HG02870 (cell line): ENCODE data around the gene ODF4.
A peak's percentile ranks its signal among the peaks of the same experiment; 100 is the strongest.
"Not testable (repeated sequence)": the region's sequence is repeated elsewhere in the genome, so short reads cannot be mapped to it uniquely, and the experiment has no call there.

ENCODE experiments used
- ATAC-seq: cut with Tn5 transposase; IDR thresholded peaks from one replicate; pipeline ENCODE4 v1.9.1; 2021; ENCODE audit warnings: mild to moderate bottlenecking, moderate library complexity; ENCODE audit not compliant: unreplicated experiment

Gene ODF4

DNA sequence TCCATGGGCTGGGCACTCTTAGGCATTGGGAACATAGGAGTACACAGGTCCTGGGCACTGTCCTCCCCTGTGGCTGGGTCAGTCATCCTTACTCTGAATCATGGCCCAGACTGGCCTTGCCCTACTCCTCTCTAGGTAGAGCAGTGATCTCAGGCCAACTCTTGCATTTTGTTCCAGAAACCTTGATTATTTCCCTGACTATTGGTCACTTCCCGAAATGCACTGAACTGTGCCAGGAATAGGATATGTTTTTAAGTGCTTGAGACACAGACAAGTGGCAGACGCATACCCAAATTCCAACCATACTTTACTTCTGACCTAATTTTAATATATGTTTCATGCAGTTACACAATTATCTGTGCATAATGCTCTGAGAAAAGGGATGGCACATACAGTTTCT, 26.6 kb downstream of the ODF4 start:
- no peak for ATAC-seq

DNA sequence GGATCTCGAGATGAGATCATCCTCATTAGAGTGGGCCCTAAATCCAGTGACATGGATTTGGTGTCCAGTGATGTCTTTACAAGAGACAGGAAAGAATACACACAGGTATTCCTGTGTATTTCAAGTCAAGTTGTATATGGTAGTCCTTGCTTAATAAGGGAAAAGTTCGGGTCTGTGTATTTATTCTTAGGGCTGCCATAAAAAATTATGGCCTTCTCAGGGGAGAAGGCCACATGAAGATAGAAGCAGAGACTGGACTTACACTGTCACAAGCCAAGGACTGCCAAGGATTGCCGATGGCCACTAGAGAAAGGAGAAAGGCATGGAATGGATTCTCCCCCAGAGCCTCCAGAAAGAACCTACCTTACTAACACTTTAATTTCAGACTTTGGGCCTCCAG, 28.6 kb downstream of the ODF4 start:
- no peak for ATAC-seq

DNA sequence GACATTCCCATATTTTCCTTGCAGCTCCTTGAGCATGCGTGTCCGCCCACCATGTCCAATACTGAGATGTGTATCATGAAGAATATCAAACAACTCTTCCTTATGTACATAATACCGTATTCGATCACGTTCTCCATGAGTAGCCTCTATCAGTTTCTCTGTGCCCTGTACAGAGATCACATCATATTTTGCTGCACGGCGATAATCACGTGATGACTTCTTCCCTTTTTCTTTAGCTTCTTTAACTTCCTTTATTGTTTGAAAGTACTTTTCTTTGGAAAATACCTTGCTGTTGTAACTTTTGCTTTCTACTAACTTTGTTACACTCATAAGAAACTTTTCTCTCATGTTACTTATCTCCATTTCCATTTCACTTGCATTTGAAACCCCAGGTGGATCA, 30.3 kb downstream of the ODF4 start:
- no peak for ATAC-seq

DNA sequence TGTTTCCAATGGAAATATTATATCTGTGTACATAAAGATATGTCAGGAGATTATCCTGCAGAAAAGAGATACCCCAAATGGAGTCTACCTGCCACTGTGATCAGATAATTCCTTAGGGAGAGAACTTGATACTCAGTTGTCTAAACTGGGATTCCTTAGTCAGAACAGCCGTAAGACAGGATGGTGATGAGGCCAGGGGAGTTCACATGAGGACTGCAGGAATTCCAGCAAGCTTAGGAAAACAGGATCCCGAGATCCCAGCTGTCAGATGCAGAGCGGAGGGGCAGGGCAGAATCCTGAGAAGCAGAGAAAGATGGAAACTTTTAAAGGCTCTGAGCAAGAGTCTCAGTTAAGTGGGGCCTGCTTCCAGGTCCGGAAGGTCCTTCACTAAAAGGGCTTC, 32.1 kb downstream of the ODF4 start:
- ATAC-seq, result no peak

DNA sequence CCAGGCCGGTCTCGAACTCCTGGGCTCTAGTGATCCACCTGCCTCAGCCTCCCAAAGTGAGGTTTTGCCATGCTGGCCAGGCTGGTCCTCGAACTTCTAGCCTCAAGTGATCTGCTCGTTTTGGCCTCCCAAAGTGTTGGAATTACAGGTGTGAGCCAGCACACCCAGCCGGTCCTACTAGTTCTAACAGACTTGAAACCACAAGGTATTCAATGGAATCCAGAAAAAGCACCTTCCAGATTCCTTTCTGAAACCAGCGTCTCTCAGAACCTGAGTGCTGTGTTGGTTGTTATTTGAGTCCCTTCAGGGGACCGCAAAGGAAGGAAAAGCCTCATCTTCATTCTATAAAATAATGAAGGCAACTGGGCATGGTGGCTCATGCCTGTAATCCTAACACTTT, 32.8 kb downstream of the ODF4 start:
- ATAC-seq, result no peak

DNA sequence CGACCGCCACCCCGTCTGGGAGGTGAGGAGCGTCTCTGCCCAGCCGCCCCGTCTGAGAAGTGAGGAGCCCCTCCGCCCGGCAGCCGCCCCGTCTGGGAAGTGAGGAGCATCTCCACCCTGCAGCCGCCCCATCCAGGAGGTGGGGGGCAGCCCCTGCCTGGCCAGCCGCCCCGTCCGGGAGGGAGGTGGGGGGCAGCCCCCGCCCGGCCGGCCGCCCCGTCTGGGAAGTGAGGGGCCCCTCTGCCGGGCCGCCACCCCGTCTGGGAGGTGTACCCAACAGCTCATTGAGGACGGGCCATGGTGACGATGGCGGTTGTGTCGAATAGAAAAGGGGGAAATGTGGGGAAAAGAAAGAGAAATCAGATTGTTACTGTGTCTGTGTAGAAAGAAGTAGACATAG, 34.2 kb downstream of the ODF4 start:
- not testable (repeated sequence) for ATAC-seq

DNA sequence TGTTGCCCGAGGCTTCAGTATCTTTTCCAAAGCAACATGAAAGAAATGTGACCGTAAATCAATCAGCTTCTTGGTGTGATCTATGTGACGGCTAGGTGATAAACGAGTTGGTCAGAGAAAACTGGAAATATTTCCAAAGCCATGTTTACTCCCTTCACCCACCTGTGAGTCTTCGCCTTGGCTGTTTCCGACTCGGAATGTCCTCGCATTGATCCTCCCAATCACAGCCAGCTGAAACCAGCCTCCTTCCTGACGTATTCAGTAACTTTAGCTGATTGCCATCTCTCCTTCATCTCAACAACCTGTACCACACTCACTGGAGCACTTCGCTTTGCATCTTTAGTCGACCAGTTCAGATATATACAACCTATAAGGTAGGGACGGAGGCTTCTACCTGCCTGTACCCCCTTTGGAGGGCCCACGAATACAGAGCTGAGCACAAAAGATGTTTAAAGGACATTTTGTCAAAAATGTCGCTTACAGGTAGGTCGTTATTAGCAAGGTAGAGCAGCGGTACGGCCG, 36.2 kb downstream of the ODF4 start:
- ATAC-seq, result no peak

DNA sequence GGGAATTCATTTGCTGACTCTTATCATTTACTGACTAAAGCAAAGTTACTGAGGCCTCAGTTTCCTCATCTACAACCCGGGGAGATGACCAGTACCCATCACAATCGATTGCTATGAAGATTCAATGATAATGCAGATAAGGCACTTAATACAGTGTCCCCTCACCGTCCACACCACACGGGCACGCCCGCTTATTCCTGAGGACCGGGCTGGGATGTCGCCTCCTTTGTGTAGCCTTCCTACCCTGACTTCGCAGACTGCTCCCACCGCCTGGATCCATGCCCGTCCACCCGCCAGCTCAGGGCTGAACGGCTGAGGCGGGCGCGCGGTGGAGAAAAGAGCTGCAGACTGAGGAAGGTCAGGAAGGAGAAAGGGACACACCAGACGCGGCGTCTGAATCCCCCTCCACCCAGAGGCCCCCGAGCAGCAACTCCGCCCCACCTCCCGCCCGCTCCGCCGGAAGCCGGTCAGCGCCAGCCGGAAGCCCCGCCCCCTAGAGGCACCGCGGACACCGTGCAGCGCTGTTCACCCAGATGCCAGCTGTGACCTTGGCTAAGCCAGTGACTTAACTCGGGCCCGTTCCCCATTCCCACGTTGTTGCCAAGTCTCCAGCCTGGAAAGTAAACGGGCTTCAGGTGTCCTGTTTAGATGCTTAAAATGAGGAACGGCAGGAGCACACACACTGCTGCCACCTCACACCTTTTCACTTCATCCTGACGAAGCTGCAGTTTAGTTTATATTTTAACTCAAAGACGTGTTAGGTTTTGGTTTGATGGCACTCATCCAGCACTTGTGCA, 36.8 kb downstream of the ODF4 start, which contains the start of gene KRABD2:
Gene KRABD2, minus strand, starts transcription at position 434 of the 797 bp plus-strand sequence.
- peak; percentile 74 for ATAC-seq

DNA sequence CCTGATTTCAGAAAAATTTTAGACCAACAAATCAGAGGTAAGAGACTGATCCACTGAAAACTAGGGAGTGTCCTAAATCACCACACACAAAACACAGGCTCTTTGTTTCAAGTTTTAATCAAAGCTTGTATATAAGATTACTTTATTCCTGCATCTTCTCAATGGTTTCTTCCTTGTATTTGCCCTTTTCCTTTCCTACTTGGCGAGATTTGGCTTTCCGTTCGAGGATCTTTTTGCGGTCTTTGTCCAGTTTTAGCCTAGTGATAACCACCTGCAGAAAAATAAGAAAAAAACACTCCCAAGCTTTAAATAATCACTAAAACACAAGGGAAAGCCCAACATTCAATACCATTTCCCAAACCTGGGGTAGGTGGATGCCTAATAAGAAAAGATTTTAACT, 37.8 kb downstream of the ODF4 start:
- ATAC-seq, result no peak

DNA sequence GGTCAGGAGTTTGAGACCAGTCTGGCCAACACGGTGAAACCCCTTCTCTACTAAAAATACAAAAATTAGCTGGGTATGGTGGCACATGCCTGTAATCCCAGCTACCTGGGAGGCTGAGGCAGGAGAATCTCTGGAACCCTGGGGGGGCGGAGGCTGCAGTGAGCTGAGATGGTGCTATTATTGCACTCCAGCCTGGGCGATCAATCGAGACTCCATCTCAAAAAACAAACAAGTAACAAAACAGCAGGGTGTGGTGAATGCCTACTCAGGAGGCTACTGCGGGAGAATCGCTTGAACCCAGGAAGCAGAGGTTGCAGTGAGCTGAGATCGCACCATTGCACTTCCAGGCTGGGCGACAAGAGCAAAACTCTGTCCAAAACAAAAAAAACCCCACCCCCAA, 38.5 kb downstream of the ODF4 start:
- not testable (repeated sequence) for ATAC-seq

DNA sequence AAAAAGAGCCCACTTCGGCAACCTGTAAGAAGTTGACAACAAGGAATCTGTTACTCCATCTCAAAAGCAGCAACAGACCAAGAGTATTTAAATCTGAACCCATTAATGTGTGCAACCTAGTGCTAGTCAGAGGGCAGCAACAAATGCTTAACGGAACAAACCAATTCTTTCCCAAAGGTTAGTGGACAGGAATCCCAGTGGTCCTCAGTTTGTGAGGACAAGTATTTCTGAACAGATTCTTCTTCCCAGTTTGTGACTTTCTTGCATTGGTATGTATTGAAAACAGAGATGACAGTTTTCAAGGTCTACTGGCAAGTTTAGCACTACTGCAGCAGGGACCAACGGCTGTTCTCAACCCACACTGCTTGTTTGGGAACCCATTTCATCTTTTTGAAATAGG, 40.4 kb downstream of the ODF4 start:
- ATAC-seq, result no peak

DNA sequence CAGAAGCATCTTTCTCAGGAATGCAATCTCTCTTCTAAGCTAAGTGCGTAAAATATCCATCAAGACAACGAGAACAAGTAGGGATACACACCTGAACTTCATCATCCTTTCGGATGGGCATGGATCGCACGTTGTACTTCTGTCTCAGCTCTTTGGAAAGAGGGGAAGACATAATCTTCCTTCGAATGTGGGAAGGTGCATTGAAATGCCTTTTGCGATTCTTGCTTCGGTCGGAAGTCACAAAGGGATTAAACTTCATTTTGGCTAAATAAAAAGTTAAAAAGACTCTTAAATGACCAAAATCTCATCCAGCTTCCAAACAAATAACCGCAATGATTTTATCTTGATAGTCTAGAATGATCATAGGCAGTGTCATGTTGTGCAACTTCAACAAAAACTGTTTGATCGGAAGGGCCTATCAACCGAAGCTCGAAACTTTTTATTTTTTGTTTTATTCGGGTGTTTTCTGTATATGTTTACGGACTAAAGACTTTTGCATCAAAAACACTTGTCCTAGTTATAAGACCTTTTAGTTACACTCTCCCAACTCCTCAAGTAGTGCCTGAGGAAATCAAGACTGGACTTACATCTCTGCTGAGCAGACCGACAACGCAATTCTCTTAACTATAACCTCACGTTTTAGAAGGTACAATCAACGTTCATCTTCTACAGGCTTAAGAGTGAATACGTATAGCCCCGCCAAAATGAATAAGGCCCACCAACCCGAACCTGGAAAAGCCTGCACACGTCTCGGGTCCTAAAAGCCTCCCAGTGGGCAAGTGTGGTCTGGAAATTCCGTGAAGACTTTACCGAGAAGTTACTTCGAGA, 42.6 kb downstream of the ODF4 start:
- ATAC-seq, result no peak

DNA sequence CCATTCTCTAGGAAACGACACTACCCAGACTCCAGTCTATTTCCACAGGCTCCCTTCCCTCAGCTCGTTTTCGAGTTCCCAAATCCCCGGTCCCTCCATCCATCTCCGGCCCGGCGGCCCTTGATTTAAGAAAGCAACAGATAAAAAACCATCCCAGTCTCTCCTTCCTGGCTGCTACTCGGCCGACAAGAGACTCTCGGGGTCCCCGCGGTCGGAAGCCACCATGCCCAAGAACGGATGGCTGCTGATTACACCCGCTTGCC, 43.2 kb downstream of the ODF4 start:
- ATAC-seq, result no peak

DNA sequence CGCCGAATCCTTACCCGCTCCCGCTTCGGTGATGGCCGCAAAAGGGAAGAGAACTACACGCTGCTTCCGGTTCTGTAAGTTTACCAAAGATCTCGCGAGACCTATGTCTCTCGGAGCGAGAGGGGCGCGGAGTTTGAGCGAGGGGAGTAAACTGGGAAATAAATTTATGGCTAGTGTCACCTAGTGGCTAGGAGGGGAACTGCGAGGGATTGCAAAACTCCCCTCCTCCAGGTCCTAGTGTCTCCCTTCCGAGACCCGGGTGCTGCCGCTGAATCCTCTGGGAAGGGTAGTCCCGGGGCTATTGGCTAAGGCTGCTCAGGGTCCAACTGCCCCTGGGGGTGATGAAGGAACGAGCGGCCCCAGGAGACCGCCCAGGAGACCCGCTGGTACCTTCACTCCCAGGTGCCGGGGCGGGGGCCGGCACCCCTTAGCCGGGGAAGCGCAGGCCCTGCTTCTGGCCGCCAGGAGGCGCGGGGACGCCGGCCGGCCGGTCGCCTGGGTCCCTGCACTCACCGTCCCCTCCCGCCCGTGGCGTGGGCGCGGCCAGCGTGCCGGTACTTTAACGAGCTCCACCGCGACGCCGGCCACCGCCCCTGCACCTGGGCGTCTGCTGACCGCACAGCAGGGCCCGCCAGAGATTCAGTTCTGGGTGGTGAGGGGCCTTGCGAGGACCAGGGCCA, 43.6 kb downstream of the ODF4 start, which contains the start of gene RPL26:
Gene RPL26, minus strand, starts transcription at position 51 of the 680 bp plus-strand sequence. CDS start 883 bp downstream, outside the sequence.
- peak; percentile 76 for ATAC-seq

DNA sequence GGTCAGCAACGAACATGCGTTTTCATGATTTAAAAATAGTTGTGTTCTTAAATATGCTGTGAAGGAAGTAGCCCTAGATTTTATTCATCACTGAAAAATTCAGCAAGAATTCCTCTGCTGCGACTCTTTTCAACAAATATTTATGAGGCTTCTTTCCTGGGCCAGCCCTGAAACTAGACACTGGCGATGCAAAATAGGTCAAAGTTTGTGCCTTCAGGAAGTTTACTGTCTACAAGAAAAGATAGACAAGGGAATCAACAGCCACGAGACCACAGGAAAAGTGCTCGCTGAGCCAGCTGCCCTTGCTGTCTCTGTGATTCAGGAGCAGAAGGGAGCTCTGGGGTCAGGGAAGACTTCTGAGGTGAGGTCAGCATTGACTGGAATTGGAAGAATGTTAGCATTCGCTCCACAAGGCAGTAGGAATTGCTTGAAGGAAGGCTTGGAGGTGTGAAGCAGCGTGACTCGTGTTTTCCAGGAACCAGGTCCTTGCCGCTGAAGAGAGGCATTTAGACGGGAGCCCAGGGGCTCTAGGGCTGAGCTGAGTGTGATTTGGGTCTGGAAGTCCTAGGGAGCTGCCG, 45.2 kb downstream of the ODF4 start:
- no peak for ATAC-seq

DNA sequence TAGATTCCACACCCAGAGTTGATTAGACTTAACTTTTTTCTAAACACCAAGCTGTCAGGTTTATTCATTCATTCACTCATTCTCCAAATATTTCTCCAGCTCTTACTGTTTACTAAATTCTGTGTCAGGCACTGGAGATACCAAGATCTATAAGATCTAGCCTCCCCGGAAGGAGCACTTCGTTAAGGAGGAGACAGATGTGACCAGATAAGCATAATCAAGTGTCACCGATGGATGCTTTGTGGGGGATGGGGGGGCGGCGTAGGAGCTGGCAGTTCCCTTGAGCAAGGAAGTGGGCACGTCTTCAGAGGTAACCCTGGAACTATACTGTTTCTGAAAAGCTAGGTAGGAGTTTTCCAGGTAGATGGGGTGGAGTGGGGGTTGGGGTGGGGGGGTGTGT, 47.2 kb downstream of the ODF4 start:
- no peak for ATAC-seq

DNA sequence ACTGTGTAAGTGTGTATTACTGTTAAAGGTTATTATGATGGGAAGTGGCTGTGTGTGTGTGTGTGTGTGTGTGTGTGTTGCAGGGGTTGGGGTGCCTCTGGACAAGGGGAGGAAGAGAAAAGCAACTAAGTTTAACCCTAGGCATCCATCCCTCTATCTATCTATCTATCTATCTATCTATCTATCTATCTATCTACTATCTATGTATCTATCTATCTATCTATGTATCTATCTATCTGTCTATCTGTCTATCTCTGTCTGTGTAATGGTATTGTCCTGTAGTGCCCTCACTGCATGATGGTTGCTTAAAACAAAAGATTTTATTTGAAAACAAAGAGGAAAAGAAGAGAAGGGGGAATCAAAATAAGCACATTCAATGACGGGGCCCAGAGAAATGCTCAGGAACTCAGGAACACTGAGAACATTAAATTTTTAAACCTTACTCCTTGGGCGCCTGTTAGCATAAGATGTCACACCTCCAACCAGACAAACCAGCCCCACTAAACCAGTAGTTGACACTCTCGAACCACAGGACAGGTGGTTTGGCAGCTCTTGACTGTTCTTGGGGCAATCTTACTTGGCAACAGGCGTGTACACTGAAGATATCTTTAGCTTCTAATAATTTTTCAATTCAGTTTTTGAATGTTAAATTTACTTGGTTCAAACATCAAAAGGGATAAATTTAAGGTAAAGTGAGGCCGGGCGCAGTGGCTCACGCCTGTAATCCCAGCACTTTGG, 48.4 kb downstream of the ODF4 start:
- no peak for ATAC-seq

DNA sequence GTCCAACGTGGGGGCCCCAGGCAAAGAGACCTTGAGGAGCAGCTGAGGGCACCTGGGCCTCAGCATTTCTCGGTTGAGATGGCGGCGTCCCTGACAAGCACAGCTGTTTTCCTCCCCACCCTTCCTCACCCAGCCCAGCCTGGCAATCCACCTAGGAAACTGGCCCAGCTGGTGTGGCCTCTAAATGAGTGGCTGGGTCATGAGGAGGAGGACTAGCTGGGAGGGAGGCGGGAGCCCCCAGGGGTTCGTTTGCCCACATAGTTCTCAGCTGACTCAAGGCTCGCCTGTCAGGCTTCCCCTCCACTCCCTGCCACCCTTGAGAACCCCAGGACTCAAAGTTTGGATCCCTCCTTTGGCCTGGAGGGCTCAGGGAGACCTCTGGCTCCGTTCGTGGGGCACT, 52.1 kb downstream of the ODF4 start:
- ATAC-seq, result no peak

DNA sequence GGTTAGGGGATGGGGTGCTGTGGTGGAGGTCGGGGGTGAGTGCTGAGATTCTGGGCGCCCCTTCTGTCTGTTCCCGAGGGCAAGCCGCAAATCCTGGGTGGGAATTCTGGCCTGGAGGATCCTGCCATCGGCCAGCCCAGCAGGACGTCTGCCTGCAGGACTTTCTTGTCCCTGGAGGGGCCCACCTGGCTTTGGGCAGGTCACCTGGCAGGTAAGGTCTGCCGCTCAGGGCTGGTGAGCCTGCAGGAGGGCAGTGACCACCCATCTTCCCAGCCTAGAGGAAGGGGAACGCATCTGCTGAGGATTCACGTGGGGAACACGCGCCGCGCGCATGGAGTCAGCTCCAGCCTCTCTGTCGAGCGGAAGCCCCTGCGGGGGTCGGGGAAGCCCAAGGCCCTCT, 52.6 kb downstream of the ODF4 start:
- ATAC-seq, result no peak

DNA sequence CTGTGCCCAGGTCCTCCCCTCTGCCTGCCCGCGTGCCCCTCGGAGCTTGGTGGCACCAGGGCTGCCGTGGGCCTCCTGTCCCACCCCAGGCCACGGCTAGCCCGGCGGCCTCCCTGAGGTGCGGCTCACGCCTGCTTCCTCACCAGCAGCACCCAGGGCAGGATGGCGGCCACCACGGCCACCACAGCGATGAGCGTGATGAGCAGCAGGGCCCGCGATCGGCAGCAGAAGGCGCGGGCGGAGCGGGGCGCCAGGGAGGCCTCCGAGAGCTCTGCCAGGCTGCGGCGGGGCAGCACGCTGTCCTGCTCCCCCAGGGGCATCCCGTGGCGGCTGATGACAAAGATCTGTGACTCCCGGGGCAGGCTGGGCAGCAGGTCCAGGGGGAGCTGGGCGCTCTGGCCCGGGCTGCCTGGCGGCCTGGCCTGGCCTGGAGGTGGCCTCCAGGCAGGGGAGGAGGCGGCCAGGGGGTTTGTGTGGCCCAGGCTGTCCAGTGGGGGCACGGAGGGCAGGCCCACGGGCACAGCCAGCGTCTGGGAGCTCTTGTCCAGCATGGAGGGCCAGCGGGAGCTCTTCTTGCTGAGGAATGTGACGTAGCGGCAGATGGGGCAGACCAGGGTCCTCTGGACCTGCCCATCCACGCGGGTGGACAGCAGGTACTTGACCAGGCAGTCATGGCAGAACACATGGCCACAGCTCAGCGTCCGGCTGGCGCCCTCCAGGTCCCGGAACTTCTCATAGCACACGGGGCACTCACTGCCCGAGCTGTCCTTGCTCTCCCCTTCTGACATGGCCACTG, 53.2 kb downstream of the ODF4 start:
- no peak for ATAC-seq
